Activated naive CD8-positive, alpha-beta T cell (primary cell): ENCODE data around the gene WDFY4.

Experiments
- H3K27ac Mint-ChIP-seq: one replicate; pipeline ENCODE4 v1.8.0; 2021; ENCODE audit warnings: mixed read lengths
- H3K27me3 Mint-ChIP-seq: one replicate; pipeline ENCODE4 v1.8.0; 2021; ENCODE audit warnings: mixed read lengths
- H3K36me3 Mint-ChIP-seq: one replicate; pipeline ENCODE4 v1.8.0; 2021; ENCODE audit warnings: mixed read lengths
- H3K4me1 Mint-ChIP-seq: one replicate; pipeline ENCODE4 v1.8.0; 2021; ENCODE audit warnings: low read depth, mixed read lengths
- H3K4me3 Mint-ChIP-seq: one replicate; pipeline ENCODE4 v1.8.0; 2021; ENCODE audit warnings: mild to moderate bottlenecking, mixed read lengths
- H3K9me3 Mint-ChIP-seq: one replicate; pipeline ENCODE4 v1.8.0; 2021; ENCODE audit warnings: low read depth, mixed read lengths

Gene WDFY4

DNA sequence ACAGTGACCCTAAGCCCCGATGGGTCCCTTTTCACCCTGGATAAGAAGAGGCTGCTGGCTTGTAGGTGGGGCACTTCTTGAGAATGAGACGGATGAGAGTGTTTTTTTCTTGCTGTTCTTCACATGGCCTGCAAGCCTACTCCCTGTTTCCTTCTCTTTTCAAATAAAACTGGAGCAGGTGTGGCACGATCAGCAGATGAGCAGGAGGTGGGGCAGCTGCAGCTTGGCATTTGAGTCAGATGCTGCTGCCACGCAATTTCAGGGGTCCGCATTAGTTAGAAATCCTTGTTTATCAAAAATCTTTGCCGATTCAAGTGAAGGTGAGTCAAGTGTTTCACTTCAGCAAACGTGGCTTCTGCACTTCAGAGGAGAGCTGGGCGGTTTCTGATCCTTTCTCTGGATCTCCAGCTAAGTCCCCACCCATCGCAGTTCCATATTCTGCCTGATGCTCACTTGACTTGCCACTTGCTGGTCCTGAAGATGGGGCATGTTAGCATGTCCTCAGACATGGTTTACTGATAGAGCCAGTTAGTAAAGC, 20.8 kb downstream of the WDFY4 start:
- peaks cover 6% of the 10 kb centered on the region for H3K27me3 Mint-ChIP-seq
- H3K27ac Mint-ChIP-seq = no peak overlapping the region
- no peak overlapping the region for H3K4me3 Mint-ChIP-seq
- H3K4me1 Mint-ChIP-seq = no peaks in the 10 kb centered on the region
- H3K36me3 Mint-ChIP-seq = no peaks in the 10 kb centered on the region
- H3K9me3 Mint-ChIP-seq = no peaks in the 10 kb centered on the region

DNA sequence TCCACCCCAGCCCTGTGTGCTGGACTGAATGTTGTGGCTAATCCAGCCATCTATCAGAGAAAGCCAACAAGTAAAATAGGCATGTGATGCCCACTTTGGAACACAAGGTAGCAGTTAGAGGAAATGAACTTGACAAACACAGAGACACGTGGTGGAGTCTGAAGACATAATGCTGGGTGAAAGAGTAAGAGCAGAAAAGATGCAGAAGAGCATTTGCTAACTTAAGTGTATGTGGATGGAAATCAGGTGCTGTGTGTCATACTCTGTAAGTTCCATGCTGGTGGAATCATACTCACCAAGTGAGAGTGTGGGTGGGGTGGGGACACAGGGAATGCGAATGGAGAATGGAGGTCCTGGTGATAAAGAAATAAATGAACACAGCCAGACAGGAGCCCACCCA, 22.8 kb downstream of the WDFY4 start:
- Mint-ChIP-seq H3K27me3 (peaks cover 2% of the 10 kb centered on the region), H3K36me3 (no peaks in the 10 kb centered on the region), H3K9me3 (no peaks in the 10 kb centered on the region), H3K4me1 (no peaks in the 10 kb centered on the region), H3K27ac (no peak overlapping the region), H3K4me3 (no peak overlapping the region)

DNA sequence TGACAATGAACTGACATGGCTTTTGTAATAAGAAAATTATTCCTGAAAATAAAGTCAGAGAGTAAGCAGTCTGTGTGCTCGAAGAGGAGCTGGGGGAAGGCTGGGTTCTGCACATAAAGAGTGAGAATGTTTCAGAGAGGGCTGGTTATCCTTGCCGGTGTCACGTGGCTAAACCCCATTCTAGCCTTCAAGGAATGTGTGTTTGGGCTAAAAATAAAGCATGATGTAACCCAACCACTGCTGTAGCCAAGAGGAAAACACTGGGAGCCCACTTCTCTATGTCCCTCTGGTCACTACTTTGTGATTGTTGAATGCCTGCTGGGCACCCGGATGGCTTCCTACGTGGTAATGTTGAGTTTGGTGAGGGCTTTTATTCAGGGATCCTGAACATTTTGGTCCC, 23.5 kb downstream of the WDFY4 start:
- Mint-ChIP-seq H3K4me1 (no peaks in the 10 kb centered on the region), H3K9me3 (no peaks in the 10 kb centered on the region), H3K27ac (no peak overlapping the region), H3K27me3 (peaks cover 2% of the 10 kb centered on the region), H3K36me3 (no peaks in the 10 kb centered on the region), H3K4me3 (no peak overlapping the region)

GRCh38 chr10:48710647-48711275, 26.1 kb downstream of the WDFY4 start:
- Mint-ChIP-seq H3K36me3 (no peaks in the 10 kb centered on the region), H3K27me3 (peaks cover 2% of the 10 kb centered on the region), H3K27ac (no peak overlapping the region)

GRCh38 chr10:48711830-48712229, 27.2 kb downstream of the WDFY4 start:
- Mint-ChIP-seq H3K36me3 (no peaks in the 10 kb centered on the region), H3K9me3 (peaks cover 9% of the 10 kb centered on the region), H3K27ac (no peak overlapping the region), H3K27me3 (peaks cover 2% of the 10 kb centered on the region), H3K4me3 (no peak overlapping the region), H3K4me1 (no peaks in the 10 kb centered on the region)

More at GRCh38 chr10:48710647-48711275, 26.1 kb downstream of the WDFY4 start:
- Mint-ChIP-seq H3K4me3 (no peak overlapping the region), H3K4me1 (no peaks in the 10 kb centered on the region), H3K9me3 (peaks cover 9% of the 10 kb centered on the region)

- no peaks in the 10 kb centered on the region for H3K36me3 Mint-ChIP-seq
- H3K27me3 Mint-ChIP-seq = peaks cover 2% of the 10 kb centered on the region
- H3K27ac Mint-ChIP-seq = no peak overlapping the region
- H3K4me3 Mint-ChIP-seq = no peak overlapping the region
- H3K4me1 Mint-ChIP-seq = no peaks in the 10 kb centered on the region
- H3K9me3 Mint-ChIP-seq = peaks cover 9% of the 10 kb centered on the region
Observed at GRCh38 chr10:48714088-48714487, 29.4 kb downstream of the WDFY4 start.

- Mint-ChIP-seq H3K4me1 (no peaks in the 10 kb centered on the region), H3K27ac (no peak overlapping the region), H3K4me3 (no peak overlapping the region), H3K9me3 (peaks cover 9% of the 10 kb centered on the region), H3K36me3 (no peaks in the 10 kb centered on the region), H3K27me3 (peaks cover 2% of the 10 kb centered on the region)
Observed at GRCh38 chr10:48716416-48716815, 31.7 kb downstream of the WDFY4 start.

GRCh38 chr10:48720611-48721010, 35.9 kb downstream of the WDFY4 start:
- Mint-ChIP-seq H3K4me3 (no peak overlapping the region), H3K27me3 (peaks cover 2% of the 10 kb centered on the region), H3K27ac (no peak overlapping the region), H3K9me3 (no peaks in the 10 kb centered on the region), H3K4me1 (no peaks in the 10 kb centered on the region), H3K36me3 (no peaks in the 10 kb centered on the region)

DNA sequence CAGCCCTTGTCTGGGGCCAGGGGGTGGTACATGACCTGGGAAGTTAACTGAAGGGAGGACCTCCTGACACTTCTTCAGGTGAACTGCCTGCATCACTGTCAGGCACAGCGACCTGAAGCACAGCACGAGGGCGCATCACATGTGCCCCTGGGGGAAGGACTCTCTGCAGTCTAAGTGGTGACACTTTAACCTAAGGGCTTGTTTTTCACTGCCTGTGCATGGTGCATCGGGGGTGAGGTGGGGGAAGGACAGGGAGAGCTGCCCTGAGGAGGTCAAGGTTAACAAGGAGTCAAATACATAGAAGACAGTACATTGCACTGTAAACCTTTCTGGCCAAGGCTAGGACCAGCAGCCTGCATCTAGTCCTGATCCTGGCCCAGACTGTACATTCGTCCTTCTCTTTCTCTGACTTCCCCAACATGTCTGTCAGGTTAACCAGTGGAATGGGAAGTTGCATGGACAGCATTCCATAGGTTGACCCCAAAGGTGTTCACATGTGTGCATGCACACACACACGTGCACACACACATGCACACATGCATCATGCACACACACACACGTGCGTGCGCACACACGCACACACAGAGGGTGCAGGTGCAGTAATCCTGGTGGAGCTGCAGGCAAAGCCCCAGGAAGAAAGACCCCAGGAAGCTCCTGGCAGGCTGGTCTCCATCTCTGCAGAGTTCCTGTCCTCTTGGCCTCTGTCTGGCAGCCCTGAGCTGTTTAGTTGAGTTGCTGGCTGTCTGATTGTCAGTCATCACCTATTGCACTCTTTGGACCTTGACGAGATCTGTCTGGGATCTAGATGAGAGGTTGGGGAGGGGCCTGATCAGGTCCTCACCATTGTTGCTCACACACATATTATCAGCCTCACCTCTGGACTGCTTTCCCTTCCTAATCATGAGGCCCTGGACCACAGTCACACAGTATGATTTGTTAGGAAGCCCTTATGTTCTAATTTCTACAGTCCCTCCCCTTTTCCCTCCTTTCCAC, 37.8 kb downstream of the WDFY4 start:
- H3K36me3 Mint-ChIP-seq = no peaks in the 10 kb centered on the region
- H3K9me3 Mint-ChIP-seq = no peaks in the 10 kb centered on the region
- H3K27ac Mint-ChIP-seq = no peak overlapping the region
- H3K4me3 Mint-ChIP-seq = no peak overlapping the region
- H3K4me1 Mint-ChIP-seq = no peaks in the 10 kb centered on the region
- peaks cover 2% of the 10 kb centered on the region for H3K27me3 Mint-ChIP-seq

DNA sequence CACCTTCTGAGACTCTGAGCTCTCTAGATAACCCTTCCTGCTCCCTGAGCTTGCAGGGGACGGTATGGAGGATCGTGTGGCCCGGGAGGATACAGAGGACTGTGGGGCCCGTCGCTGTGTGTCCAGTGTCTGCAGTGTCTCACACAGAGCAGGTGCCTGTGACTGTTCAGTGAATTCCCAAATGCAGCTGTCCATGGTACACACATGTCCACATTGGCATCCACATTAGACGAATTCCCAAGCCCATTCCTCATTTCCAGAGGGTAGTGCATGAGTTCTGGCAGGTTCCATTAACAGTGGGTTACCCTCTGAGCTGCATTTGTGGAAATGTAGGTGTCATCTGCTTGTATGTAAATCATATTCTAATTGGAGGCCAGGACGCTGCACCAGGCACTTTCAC, 39.5 kb downstream of the WDFY4 start:
- no peaks in the 10 kb centered on the region for H3K36me3 Mint-ChIP-seq
- no peak overlapping the region for H3K4me3 Mint-ChIP-seq
- H3K9me3 Mint-ChIP-seq = no peaks in the 10 kb centered on the region
- no peaks in the 10 kb centered on the region for H3K27me3 Mint-ChIP-seq
- no peaks in the 10 kb centered on the region for H3K4me1 Mint-ChIP-seq
- H3K27ac Mint-ChIP-seq = no peak overlapping the region

DNA sequence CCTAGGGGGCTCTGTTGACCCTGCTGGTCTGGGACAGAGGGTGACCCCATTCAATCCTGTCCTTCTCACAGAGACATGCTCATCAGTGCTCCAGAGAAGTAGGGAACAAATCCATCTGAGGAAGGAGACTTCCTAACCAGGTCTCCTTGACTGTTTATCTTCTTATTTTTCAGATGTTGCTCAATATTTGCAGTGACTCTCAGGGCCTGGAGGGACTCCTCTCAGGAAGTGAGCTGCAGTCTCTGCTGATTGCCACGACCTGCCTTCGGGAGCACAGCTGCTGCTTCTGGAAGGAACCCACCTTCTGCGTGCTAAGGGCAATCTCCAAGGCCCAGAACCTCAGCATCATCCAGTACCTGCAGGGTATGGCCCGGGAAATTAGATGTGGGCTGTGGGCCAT, 41.0 kb downstream of the WDFY4 start:
- H3K4me3 Mint-ChIP-seq = no peak overlapping the region
- H3K27me3 Mint-ChIP-seq = no peaks in the 10 kb centered on the region
- H3K4me1 Mint-ChIP-seq = no peaks in the 10 kb centered on the region
- no peaks in the 10 kb centered on the region for H3K36me3 Mint-ChIP-seq
- H3K9me3 Mint-ChIP-seq = no peaks in the 10 kb centered on the region
- H3K27ac Mint-ChIP-seq = no peak overlapping the region

GRCh38 chr10:48727866-48728265, 43.2 kb downstream of the WDFY4 start:
- no peaks in the 10 kb centered on the region for H3K4me1 Mint-ChIP-seq
- H3K9me3 Mint-ChIP-seq = no peaks in the 10 kb centered on the region
- H3K27me3 Mint-ChIP-seq = no peaks in the 10 kb centered on the region
- H3K27ac Mint-ChIP-seq = no peak overlapping the region
- H3K36me3 Mint-ChIP-seq = no peaks in the 10 kb centered on the region
- H3K4me3 Mint-ChIP-seq = no peak overlapping the region

- H3K4me1 Mint-ChIP-seq = no peaks in the 10 kb centered on the region
- H3K27ac Mint-ChIP-seq = no peak overlapping the region
- H3K4me3 Mint-ChIP-seq = no peak overlapping the region
- H3K27me3 Mint-ChIP-seq = no peaks in the 10 kb centered on the region
- no peaks in the 10 kb centered on the region for H3K36me3 Mint-ChIP-seq
- H3K9me3 Mint-ChIP-seq = no peaks in the 10 kb centered on the region
Observed at GRCh38 chr10:48729222-48729621, 44.5 kb downstream of the WDFY4 start.

DNA sequence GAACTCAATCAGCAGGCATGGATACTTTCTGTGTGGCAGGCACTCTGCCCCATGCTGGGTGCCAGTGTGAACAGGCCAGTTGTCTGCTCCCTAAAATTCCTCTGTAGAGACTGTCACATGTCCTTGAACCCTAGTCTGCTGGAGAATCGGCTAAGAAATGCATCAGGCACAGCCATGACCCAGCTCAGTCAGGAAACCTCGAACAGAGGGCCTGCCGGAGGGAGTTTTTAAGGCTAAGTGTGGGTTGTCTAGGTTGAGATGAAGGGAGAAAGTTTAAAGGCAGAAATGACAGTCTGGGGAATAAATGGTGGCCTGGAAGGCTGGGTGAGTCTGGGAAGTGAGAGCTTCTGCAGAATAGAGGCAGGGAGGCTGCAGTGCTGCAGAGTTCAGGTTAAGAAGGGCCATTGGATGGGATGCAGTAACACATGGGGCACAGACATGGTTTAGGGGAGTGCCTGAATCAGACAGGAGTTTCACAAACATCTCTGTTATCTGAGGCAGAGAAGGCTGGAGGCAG, 45.3 kb downstream of the WDFY4 start:
- Mint-ChIP-seq H3K27me3 (no peaks in the 10 kb centered on the region), H3K27ac (no peak overlapping the region), H3K36me3 (no peaks in the 10 kb centered on the region), H3K4me1 (no peaks in the 10 kb centered on the region), H3K9me3 (no peaks in the 10 kb centered on the region), H3K4me3 (no peak overlapping the region)

GRCh38 chr10:48731141-48731540, 46.5 kb downstream of the WDFY4 start:
- Mint-ChIP-seq H3K27ac (no peak overlapping the region), H3K36me3 (no peaks in the 10 kb centered on the region), H3K4me3 (no peak overlapping the region), H3K9me3 (no peaks in the 10 kb centered on the region), H3K27me3 (no peaks in the 10 kb centered on the region), H3K4me1 (no peaks in the 10 kb centered on the region)
